ENCODE data around the gene ST8SIA1.

ST8SIA1 gene

DNA sequence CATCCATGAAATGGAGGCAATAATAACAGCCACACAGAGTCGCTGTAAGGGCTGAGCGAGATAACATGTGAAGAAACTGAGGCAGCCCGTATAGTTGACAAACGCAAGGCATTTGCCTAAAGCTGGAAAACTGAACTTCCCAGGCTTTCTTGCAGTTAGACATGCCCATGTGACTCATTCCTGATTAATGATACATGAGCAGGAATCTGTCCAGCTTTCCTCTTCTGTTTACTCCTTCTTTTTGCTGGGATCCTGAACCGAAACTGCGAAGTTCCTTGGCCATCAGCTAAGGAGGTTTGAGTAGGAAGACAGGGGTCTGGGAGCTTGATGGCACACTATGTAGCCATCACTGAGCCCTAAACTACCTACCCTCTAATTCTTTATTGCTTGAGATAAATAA lies 52.2 kb downstream of the ST8SIA1 start:
- DNase-seq = no peak

- no peak for DNase-seq
Measured at GRCh38 chr12:22276867-22277266, 57.6 kb downstream of the ST8SIA1 start.

DNA sequence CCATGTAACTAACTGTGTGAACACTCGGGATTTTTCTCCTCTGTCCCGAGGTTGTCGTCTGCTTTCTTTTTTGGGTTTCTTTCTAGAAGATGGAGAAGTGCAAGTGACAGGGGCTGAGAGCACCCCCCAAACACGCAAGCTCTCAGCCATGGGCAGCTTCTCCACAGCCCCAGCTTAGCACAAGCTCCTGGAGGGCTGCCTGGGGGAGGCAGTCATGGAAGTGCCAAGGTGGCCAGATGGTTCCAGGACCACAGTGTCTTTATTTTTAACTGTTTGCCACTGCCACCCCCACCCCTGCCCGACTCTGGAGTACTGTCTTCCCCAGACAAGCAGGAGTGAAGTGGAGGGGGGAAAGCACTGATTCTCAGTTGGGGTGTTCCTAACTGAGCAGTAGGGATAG lies 58.2 kb downstream of the ST8SIA1 start:
- no peak for DNase-seq

- no peak for DNase-seq
Measured at GRCh38 chr12:22275843-22276242, 58.7 kb downstream of the ST8SIA1 start.

- DNase-seq = no peak
Measured at GRCh38 chr12:22272335-22273151, 62.0 kb downstream of the ST8SIA1 start.

- no peak for DNase-seq
Measured at GRCh38 chr12:22271023-22271422, 63.5 kb downstream of the ST8SIA1 start.

DNA sequence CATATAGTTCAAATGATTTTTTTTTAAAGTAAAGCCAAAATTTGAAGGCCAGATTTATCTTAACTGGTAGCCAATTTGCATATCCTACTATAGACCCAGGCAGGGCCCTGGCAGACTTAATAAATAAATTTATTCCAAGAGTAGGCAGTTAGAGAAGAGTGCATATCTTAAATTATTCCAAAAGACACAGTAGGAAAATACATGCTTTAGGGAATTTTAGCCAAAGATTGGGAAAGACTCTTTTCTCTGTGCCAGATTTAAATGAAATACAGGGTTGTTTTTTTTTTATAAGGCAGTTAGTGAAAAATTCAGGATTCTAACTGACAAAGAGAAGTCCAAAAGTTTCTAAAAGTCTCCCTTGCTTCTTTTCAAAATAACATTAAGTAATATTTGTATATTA lies 65.5 kb downstream of the ST8SIA1 start:
- no peak for DNase-seq

GRCh38 chr12:22268406-22268805 lies 66.1 kb downstream of the ST8SIA1 start:
- no peak for DNase-seq

DNA sequence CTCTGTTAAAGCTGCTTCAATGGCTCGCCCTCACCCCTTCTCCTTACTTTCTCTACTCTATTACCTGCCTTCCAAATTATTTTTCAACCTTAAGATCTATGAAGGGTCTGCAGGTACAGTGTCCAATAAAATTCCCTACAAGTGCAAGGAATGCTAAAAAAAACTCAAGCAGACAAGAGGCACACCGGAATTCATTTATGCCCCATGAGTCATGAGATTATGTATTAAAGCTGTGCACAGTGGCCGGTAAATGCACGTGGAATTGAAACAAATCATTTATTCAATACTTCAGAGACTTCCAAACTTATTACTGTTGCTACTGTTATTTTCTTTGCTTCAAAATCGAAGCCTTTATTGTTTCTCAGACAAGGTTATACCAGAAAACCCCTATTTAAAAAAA lies 68.4 kb downstream of the ST8SIA1 start:
- no peak for DNase-seq

DNA sequence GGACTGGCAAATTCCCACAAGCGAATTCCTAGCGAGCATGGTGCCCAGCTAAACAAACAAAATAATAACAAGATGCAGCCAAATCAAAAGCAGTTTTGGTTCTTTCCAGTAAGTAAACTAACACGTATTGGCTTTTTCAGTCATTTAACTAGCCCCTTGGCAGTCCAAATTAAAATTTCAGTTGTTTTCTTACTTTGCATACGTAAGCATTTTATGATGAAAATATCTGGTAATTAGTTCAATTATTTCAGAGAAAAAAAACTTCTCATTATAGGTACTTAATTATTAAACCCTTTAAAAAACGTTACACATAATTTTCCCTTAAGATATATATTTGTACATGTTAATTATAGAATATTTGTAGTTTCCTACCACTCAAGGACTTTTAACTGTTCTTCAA lies 70.1 kb downstream of the ST8SIA1 start:
- DNase-seq = no peak

DNA sequence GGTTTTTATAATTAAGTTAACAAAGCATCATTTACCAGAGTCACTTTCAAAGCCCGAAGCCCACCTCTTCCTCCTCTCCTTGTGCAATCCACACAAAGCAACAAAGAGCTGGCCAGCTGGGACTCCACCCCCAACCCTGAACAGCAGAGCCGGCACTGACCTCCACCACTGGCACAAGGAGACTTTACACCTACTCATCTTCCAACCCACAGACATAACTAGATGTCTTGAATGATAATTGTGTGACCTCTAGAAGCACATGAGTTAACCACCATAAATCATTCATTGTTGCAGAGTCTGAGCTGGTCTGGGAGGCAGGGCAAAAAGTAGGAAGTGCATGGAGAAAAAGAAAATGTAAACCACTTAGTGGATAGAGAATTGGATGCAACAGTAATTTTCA lies 72.2 kb downstream of the ST8SIA1 start:
- DNase-seq = no peak

DNA sequence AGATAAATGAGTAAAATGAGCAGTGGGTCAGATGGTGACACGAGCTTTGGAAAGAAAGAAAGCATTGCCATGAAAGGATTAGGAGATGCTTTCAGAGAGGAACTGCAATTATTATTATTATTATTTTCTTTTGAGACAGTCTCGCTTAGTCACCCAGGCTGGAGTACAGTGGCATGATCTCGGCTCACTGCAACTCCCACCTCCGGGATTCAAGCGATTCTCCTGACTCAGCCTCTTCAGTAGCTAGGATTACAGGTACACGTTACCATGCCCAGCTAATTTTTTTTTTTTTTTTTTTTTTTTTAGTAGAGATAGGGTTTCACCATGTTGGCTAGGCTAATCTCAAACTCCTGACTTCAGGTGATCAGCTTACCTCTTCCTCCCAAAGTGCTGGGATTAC lies 77.4 kb downstream of the ST8SIA1 start:
- DNase-seq = no peak

- DNase-seq = no peak
Measured at GRCh38 chr12:22256605-22257004, 77.9 kb downstream of the ST8SIA1 start.

- no peak for DNase-seq
Measured at GRCh38 chr12:22256041-22256441, 78.5 kb downstream of the ST8SIA1 start.

GRCh38 chr12:22255097-22255496 lies 79.4 kb downstream of the ST8SIA1 start:
- no peak for DNase-seq

GRCh38 chr12:22254478-22254877 lies 80.0 kb downstream of the ST8SIA1 start:
- no peak for DNase-seq

DNA sequence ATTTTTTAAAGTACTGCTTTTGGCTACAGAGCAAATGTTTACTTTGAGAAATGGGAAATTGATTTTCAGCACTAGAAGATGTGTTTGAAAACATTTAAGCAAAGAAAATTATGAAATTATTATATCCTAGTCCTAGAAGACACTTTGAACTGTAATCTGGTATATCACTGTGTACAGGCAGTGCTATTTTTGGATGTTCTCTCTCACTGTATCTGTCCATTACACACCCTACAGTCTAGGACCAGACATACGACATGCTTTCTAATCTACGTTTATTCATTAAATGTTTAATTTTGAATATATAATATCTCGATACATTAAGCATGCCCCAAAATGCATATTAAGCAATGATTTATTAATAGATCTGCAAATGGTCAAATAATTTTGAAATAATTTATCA lies 82.5 kb downstream of the ST8SIA1 start:
- no peak for DNase-seq

DNA sequence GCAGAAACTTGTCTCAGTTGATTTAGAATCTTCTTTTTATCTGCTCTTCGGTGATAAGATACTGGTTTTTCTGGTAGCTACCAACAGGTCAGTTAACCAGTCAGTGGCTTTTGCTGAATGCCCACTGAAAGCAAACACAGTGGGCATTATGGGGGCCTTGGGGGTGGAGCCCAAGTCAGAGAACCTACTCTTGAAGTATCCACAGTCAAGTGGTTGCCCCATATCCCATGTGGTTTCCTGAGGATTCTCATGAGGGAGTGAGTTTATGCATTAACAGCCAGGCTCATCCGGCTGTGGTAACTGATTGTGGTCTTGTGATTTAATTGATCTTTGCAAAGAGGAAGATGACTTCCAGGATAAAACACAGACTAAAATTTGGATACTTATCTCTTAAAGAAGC lies 83.7 kb downstream of the ST8SIA1 start:
- DNase-seq = no peak

DNA sequence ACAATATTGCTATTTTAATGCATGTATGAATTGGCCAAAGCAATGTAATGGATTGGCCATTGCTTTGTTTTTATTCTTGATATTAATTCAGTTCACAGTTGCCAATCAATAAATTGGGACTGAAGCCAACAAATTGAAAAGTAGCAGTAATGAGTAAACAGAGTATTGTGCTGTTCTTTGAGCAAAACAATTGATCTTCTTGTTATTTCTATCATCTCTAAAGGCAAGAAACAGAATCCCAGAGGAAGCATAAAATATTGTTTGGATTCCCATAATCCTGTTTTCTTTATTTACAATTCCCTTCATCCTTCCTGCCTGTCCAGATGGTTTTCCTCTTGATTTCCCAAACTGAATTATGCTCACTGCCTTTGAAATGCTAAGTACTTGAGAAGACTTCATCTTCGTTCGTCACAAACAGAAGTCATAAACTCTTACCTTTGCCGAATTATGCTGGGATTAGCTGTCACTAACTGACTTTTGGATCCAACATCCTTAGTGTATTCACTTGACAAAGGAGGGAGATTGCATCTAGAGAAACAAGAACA lies 85.9 kb downstream of the ST8SIA1 start:
- DNase-seq = no peak

GRCh38 chr12:22248121-22248520 lies 86.4 kb downstream of the ST8SIA1 start:
- no peak for DNase-seq

DNA sequence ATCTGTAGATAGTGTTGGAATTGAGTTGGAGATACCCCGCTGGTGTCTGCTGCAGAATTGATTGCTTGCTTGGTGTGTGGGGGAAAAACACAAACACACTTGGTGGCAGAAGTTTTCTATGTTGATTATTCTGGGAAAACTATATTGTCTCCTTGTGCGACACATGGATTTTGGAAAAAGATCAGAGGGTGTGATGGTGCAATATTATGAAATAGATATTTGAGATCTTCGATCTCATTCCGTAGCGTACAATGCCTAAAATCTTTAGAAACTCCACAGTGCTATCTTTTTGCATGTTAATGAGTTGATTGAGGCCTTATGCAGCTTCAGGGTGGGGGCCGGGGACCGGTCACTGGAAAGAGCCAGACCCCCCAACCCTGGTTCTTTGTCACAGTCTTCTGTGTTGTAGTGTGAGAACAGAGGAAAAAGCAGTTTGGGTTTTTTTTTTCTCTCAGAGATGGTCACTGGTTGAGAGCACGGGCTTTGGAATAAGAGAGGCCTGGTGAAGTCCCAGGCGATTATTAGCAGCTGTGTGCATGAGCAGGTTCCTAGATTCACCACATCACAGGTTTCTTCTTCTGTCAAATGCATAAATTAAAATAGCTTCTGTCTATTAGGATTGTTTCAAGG lies 88.2 kb downstream of the ST8SIA1 start:
- DNase-seq = no peak

DNA sequence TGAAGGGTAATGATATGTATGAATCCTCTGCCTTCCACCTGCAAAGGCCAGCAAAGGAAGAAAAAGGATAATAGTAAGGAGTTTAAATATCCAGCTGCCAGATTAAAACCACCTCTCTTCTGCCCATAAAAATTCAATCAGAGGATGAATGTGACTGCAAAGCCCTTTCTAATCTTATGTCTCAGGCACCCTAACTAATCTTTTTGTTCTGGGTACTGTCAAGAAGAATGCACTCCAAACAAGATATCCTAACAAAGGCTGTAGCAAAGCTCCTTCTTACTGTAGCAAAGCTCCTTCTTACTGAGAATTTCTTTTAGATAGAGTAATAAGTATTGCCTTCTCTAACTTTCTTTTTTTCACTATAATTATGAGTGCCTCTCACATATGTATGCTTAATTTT lies 91.8 kb downstream of the ST8SIA1 start:
- no peak for DNase-seq

DNA sequence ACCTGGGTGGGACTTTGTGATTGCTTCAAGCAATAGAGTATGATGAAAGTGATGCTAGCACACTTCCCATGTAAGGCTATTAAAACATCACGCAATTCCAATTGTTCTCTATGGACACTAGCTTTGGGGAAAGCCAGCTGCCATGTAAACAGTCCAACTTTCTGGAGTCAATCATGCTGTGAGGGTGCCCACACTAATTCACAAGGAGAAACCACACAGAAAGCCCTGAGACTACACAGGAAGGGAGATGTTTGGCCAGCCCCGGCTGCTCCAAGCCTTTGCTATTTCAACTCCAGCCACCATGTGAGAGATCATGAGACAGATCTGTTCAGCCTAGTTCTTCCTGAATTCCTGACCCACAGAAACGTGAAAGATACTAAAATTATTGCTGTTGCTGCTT lies 96.3 kb downstream of the ST8SIA1 start:
- DNase-seq = no peak

GRCh38 chr12:22234561-22234960 lies 99.9 kb downstream of the ST8SIA1 start:
- no peak for DNase-seq

GRCh38 chr12:22231836-22232235 lies 102.7 kb downstream of the ST8SIA1 start:
- no peak for DNase-seq
